ENCODE results near the gene PDIA2.

- no peak for TF ChIP-seq TEAD4 (IDR thresholded peaks at IDR 0.05)
- TF ChIP-seq MAX (IDR thresholded peaks at IDR 0.05), result no peak; the same call in none of the 2 replicates
- no peak for TF ChIP-seq RAD21 (IDR thresholded peaks at IDR 0.05; ENCODE audit: low read depth)
- peak; percentile 73 for TF ChIP-seq YY1 (IDR thresholded peaks at IDR 0.05; ENCODE audit: low read depth)
- TF ChIP-seq FOXM1 (IDR thresholded peaks at IDR 0.05; ENCODE audit: borderline replicate concordance, low read depth), result no peak
- TF ChIP-seq REST (IDR thresholded peaks at IDR 0.05; ENCODE audit: low read depth), result no peak
Measured at GRCh38 chr16:234468-235305, 48.3 kb upstream of the PDIA2 start, which contains the start of gene FAM234A.
